Forelimb muscle (tissue), 1 donor: Measurements from ENCODE around the gene SHROOM4. TPM values are rescaled to one million over a fixed set of nuclear protein-coding genes. Genes with fewer than 3 reads are reported as not detected.

Experiments used
- DNase-seq: peaks from one replicate; pipeline ENCODE4 v3.0.0-alpha.2; 2013; ENCODE audit warnings: low read depth
- polyA plus RNA-seq: library from polyadenylated mRNA; unstranded; fragments of 120-200 nt; gene quantifications from one replicate; pipeline ENCODE4 v1.2.1, GENCODE V29; 2013; ENCODE audit not compliant: insufficient read length

The SHROOM4 gene, protein sequence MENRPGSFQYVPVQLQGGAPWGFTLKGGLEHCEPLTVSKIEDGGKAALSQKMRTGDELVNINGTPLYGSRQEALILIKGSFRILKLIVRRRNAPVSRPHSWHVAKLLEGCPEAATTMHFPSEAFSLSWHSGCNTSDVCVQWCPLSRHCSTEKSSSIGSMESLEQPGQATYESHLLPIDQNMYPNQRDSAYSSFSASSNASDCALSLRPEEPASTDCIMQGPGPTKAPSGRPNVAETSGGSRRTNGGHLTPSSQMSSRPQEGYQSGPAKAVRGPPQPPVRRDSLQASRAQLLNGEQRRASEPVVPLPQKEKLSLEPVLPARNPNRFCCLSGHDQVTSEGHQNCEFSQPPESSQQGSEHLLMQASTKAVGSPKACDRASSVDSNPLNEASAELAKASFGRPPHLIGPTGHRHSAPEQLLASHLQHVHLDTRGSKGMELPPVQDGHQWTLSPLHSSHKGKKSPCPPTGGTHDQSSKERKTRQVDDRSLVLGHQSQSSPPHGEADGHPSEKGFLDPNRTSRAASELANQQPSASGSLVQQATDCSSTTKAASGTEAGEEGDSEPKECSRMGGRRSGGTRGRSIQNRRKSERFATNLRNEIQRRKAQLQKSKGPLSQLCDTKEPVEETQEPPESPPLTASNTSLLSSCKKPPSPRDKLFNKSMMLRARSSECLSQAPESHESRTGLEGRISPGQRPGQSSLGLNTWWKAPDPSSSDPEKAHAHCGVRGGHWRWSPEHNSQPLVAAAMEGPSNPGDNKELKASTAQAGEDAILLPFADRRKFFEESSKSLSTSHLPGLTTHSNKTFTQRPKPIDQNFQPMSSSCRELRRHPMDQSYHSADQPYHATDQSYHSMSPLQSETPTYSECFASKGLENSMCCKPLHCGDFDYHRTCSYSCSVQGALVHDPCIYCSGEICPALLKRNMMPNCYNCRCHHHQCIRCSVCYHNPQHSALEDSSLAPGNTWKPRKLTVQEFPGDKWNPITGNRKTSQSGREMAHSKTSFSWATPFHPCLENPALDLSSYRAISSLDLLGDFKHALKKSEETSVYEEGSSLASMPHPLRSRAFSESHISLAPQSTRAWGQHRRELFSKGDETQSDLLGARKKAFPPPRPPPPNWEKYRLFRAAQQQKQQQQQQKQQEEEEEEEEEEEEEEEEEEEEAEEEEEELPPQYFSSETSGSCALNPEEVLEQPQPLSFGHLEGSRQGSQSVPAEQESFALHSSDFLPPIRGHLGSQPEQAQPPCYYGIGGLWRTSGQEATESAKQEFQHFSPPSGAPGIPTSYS (N-terminal part only)
- polyA plus RNA-seq, result 4.3 TPM

GRCh38 chrX:50813843-50814661 is at the start of gene SHROOM4:
Gene SHROOM4 (minus strand): TSS chrX:50814194. CDS start chrX:50814018, 176 bp downstream.
- DNase-seq, result peak; percentile 60

DNA sequence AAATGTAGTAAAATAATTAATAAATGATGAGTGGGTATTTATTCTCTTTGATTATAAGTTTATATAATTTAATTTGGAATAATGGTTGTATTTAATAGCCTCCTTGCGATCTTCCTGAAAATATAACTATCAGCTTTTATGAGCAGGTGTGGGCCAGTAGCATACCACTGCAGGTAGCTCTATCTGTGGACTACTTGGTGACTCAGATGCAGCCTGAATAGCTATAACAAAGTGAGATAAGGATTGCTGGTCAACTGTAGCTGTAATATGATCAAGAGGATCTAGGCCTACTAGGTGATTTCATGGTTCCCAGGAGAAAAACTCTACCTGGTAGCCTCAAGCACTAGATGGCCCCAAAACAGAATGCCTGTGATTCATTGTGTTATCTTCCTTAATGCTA is 49.5 kb upstream of the SHROOM4 start:
- no peak for DNase-seq

- no peak for DNase-seq
Observed at GRCh38 chrX:50860518-50860917, 46.5 kb upstream of the SHROOM4 start.

GRCh38 chrX:50858548-50858947 is 44.6 kb upstream of the SHROOM4 start:
- DNase-seq, result no peak

- DNase-seq, result no peak
Observed at GRCh38 chrX:50853399-50853798, 39.4 kb upstream of the SHROOM4 start.

DNA sequence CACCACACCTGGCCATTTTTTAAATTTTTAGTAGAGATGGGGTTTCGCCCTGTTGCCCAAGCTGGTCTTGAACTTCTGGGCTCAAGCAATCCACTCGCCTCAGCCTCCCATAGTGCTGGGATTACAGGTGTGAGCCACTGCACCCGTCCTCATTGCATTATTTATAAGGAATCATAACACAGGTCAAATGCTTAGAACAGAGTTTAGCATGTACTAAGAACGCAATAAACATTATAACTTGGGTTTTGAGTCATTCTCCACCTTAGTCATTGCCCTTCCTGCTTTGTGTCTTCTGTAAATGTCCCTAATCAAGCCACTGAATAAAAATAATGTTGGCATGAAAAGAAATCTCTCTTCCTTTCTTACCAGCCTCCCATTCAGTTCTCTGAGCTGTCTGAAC is 38.5 kb upstream of the SHROOM4 start:
- no peak for DNase-seq

DNA sequence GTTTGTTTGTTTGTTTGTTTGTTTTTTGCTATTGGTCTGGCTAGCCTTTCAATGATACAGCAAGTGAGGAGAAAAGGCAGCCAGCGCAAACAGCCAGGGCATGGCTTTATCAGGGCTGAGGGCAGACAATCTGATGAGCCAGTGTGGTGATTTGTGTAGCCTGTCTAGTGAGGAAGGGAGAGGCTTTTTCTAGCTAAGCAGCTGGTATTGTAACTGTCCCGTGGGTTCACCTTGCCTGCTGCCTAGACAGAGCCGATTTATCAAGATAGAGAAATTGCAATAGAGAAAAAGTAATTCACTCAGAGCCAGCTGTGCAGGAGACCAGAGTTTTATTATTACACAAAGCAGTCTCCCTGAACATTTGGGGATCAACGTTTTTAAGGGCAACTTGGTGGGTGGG is 28.2 kb upstream of the SHROOM4 start:
- DNase-seq, result no peak

- DNase-seq, result no peak
Observed at GRCh38 chrX:50839730-50840129, 25.7 kb upstream of the SHROOM4 start.

- DNase-seq, result no peak
Observed at GRCh38 chrX:50838820-50839600, 25.0 kb upstream of the SHROOM4 start.

- DNase-seq, result no peak
Observed at GRCh38 chrX:50827996-50828395, 14.0 kb upstream of the SHROOM4 start.

GRCh38 chrX:50825825-50826224 is 11.8 kb upstream of the SHROOM4 start:
- no peak for DNase-seq

GRCh38 chrX:50818986-50819385 is 5.0 kb upstream of the SHROOM4 start:
- no peak for DNase-seq

- DNase-seq, result no peak
Observed at GRCh38 chrX:50815120-50815519, 1.1 kb upstream of the SHROOM4 start.

GRCh38 chrX:50814701-50815100 is 707 bp upstream of the SHROOM4 start:
- no peak for DNase-seq

- no peak for DNase-seq
Observed at GRCh38 chrX:50812995-50813842, 775 bp downstream of the SHROOM4 start.

DNA sequence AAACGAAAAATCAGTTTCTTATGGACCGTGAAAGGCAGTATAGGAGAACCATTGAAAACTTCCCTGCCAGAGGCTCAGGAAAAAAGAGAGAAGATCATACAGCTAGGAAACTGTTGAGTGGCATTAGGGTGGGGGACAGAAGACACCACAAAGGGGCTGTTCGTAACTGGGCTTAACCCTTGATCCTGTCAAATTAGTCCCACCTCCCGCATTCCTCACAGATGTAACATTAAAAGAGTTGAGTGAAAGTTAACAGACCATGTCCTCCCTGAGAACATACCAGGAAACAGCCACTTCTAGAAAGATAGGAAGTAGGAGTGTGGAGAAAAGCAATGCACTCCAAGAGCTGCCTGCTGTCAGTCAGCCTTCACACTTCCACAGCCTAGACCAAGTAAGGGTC is 8.7 kb downstream of the SHROOM4 start:
- DNase-seq, result no peak

GRCh38 chrX:50801135-50801534 is 12.9 kb downstream of the SHROOM4 start:
- DNase-seq, result no peak

GRCh38 chrX:50799531-50799961 is 14.4 kb downstream of the SHROOM4 start:
- no peak for DNase-seq

DNA sequence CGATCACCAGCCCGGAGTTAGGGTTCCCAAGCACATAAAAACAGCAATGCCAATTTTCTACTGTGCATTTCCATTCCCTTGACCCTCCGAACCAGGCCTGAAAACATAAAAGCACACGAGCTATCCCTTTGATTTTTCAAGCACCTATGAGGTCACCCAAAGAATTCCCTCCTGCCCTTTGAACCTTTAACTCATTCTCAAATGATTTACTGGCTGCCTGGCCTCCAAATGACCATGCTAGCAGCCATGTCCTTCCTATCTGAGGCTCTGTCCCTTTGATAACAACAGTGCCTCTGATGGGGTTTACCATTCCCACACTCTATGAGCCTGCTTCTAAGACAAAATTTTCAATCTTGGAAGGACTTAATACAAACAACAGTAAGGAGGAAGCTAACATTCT is 15.2 kb downstream of the SHROOM4 start:
- no peak for DNase-seq
